Measurements from ENCODE around the gene FASTK.
"Not testable (repeated sequence)": the region's sequence is repeated elsewhere in the genome, so short reads cannot be mapped to it uniquely, and the experiment has no call there.

Gene FASTK

GRCh38 chr7:151047976-151048815, 32.4 kb downstream of the FASTK start, which contains the start of gene ASIC3:
Gene ASIC3 (plus strand): TSS chr7:151048531. CDS start chr7:151048886, 355 bp downstream.
- DNase-seq, result no peak

- DNase-seq, result no peak
These were observed 33.7 kb downstream of the FASTK start for GRCh38 chr7:151046603-151047573.

- DNase-seq, result no peak
These were observed 34.6 kb downstream of the FASTK start for GRCh38 chr7:151045967-151046366.

- DNase-seq, result no peak
These were observed 35.3 kb downstream of the FASTK start for GRCh38 chr7:151045262-151045661.

GRCh38 chr7:151043959-151044358, 36.6 kb downstream of the FASTK start:
- no peak for DNase-seq

- DNase-seq, result not testable (repeated sequence)
These were observed 37.2 kb downstream of the FASTK start for GRCh38 chr7:151043449-151043848.

GRCh38 chr7:151040616-151041375, 39.8 kb downstream of the FASTK start:
- no peak for DNase-seq

- no peak for DNase-seq
These were observed 40.6 kb downstream of the FASTK start for GRCh38 chr7:151039850-151040548.

- no peak for DNase-seq
These were observed 41.4 kb downstream of the FASTK start for GRCh38 chr7:151038951-151039849.

- DNase-seq, result no peak
These were observed 44.7 kb downstream of the FASTK start for GRCh38 chr7:151035902-151036301.

GRCh38 chr7:151035026-151035717, 45.4 kb downstream of the FASTK start:
- no peak for DNase-seq

GRCh38 chr7:151034312-151035025, 46.1 kb downstream of the FASTK start:
- no peak for DNase-seq

GRCh38 chr7:151033864-151034249, 46.8 kb downstream of the FASTK start:
- no peak for DNase-seq

- DNase-seq, result no peak
These were observed 47.4 kb downstream of the FASTK start for GRCh38 chr7:151032936-151033863.

GRCh38 chr7:151031011-151031410, 49.6 kb downstream of the FASTK start:
- DNase-seq, result no peak

- no peak for DNase-seq
These were observed 51.6 kb downstream of the FASTK start for GRCh38 chr7:151028948-151029501.

- peak; percentile 100 for DNase-seq
These were observed 52.3 kb downstream of the FASTK start, which contains the start of gene ABCB8 for GRCh38 chr7:151028131-151028947. Gene ABCB8 (plus strand): TSS chr7:151028450. CDS start chr7:151028516, 66 bp downstream.
